DMS153 treated with DMSO at 0.1 percent for 48 hours (cell line): ENCODE measurements around the gene FBLN1.
A peak's percentile ranks its signal among the peaks of the same experiment; 100 is the strongest.

Experiments
- DNase-seq: peaks from one replicate; lab custom pipeline; 2025; ENCODE audit not compliant: unreplicated experiment; lab: John Stamatoyannopoulos, UW

Gene FBLN1

GRCh38 chr22:45631140-45631840, 128.6 kb downstream of the FBLN1 start:
- no peak for DNase-seq

DNA sequence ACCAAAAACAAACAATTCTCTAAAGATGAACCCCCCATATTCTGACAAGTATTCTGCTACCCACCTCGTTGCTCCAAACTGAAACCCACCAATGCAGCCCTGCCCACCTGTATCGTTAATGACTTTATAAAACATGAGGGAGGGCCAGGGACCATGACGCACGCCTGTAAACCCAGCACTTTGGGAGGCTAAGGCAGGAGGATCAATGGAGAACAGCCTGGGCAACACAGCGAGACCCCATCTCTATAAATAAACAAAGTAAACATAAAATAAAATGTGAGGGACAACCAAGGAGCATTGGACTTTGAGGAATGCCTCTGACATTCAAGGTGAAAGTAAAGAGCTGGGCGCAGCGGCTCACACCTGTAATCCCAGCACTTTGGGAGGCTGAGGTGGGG, 129.2 kb downstream of the FBLN1 start:
- DNase-seq = no peak

GRCh38 chr22:45632791-45633515, 130.3 kb downstream of the FBLN1 start:
- DNase-seq = no peak

DNA sequence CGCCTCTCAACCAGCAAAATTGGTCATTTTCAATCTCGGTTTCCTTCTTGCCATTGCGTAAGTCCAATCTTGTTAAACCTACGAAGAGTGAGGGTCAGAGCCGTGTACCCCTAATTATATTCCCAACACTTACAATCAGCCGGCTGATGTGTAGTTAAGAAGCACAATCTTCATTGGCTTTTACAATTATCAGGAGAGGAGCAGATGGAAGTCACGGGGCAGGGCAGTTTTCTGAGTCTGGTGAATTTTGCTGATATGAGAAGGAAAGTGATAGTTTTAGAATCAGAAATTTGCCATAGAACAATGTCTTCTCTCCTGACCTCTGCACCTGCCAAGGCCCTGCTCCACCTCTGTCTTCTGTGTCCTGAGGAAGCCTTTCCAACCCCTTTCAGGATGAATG, 134.0 kb downstream of the FBLN1 start:
- DNase-seq = no peak

GRCh38 chr22:45638197-45638596, 135.5 kb downstream of the FBLN1 start:
- DNase-seq = no peak

DNA sequence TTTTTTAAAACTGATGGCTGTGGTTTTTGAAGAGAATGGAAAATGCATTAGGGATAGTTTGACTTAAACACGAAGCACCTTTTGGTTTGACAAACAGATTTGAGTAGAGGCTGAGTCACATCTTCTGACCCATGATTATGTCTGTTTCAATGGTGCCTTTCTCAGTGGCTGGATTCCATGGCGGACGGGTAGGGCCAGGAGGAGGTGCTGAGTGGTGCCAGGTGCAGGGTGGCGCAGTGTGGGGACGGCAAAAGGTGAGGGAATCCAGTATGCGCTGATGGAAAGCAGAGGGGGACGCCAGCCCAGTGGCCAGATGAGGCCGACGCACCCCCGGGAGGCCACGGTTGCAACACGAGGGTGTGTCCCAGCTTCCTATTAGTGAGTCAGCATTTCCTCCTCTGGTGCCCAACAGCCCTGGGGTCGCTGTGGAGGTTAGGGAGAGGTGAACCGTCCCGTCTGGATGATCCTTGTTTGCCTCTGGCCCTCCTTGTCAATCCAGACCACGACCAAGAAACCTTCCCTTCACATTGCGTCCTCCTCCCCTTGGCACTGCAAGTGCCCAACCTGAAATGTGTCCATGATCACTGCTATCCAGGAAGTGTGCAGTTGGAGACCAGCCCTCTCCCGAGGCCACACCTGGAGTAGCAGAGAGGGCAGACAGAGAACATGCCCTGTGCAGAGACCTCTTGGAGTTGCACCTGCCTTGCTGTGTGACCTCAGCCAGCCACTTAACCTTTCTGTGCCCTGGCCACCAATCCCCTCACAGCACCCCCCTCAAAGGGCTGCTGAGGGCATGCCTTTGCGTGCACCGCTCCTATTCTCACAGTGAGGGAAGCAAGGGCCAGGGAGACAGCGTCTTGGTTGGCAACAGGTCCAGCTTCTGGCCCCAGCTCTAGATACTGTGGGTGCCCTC, 136.4 kb downstream of the FBLN1 start:
- peak; percentile 55 for DNase-seq

- DNase-seq = no peak
These were observed 137.0 kb downstream of the FBLN1 start for GRCh38 chr22:45639747-45640102.

- DNase-seq = no peak
These were observed 137.7 kb downstream of the FBLN1 start for GRCh38 chr22:45640291-45640940.

- DNase-seq = no peak
These were observed 138.4 kb downstream of the FBLN1 start for GRCh38 chr22:45640941-45641621.

DNA sequence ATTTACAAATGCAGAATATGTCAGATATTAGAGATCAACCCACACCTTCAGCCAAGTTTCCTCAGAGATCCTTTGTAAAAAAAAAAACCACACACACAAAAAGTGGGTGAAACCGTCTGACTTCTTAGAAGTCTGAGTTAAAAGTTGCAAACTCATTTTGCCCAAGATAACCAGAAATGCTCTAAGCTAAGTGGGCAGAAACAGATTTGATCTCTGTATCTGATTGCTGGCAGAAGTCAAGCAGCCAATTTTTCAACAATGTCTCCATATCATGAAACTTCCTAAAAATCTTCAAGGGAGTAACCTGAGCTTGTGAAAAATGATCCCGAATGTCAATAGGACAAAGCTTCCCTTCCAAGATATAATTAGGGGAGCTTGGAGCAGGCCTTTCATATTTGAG, 140.3 kb downstream of the FBLN1 start:
- DNase-seq = no peak

DNA sequence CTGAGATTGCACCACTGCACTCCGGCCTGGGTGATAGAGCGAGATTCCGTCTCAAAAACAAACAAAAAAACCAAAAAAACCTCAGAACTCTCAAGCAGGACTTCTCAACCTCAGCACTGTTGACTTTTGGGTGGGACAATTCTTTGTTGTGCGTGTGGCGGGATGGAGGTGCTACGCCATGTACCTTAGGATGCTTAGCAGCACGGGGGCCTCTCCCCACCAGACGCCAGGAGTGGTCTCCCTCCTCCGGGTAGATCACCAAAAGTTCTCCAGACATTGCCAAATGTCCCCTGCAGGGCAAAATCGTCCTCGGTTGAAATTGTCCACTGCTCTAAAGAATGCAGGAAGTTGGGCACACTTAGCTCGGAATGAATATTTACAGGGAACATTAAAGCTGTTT, 142.0 kb downstream of the FBLN1 start:
- DNase-seq = no peak

- no peak for DNase-seq
These were observed 142.5 kb downstream of the FBLN1 start for GRCh38 chr22:45645150-45645525.

GRCh38 chr22:45645526-45646414, 143.1 kb downstream of the FBLN1 start:
- peak; percentile 56 for DNase-seq

- DNase-seq = no peak
These were observed 145.0 kb downstream of the FBLN1 start for GRCh38 chr22:45647532-45648225.

- no peak for DNase-seq
These were observed 145.8 kb downstream of the FBLN1 start for GRCh38 chr22:45648301-45649117.

DNA sequence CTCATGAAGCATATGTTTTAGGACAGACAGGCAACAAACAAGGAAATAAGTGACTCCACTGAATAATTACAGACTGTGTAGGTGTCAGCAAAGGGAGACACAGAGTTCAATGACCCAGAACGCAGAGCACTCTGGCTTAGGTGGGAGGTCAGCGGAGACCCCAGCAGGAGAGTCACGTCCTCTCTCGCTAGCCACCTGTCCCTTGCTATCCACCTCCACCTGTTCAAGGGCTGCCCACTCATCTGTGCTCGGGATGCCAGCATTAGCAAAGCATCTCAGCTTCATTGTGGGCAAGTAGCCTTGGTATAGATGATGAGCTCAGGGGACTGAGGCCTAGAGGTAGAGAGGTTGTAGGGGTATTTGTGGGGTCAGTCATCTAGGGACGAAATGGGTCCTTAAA, 147.1 kb downstream of the FBLN1 start:
- no peak for DNase-seq

- no peak for DNase-seq
These were observed 148.0 kb downstream of the FBLN1 start for GRCh38 chr22:45650721-45651120.
